ENCODE data around the gene SAMD13.

Gene SAMD13

GRCh38 chr1:84348759-84349158 lies 47.3 kb downstream of the SAMD13 start:
- H3K4me3 ChIP-seq (ENCODE audit: low read depth, low read length): no peak overlapping the region
- no peak for TF ChIP-seq CTCF (conservative IDR thresholded peaks at IDR 0.05; ENCODE audit: low read depth, low read length)
- no peak for DNase-seq (ENCODE audit: low read depth)

GRCh38 chr1:84350104-84350503 lies 48.6 kb downstream of the SAMD13 start:
- no peak for TF ChIP-seq CTCF (conservative IDR thresholded peaks at IDR 0.05; ENCODE audit: low read depth, low read length)
- no peak overlapping the region for H3K4me3 ChIP-seq (ENCODE audit: low read depth, low read length)
- no peak for DNase-seq (ENCODE audit: low read depth)

GRCh38 chr1:84350550-84350949 lies 49.0 kb downstream of the SAMD13 start:
- DNase-seq (ENCODE audit: low read depth): no peak
- TF ChIP-seq CTCF (conservative IDR thresholded peaks at IDR 0.05; ENCODE audit: low read depth, low read length): no peak
- H3K4me3 ChIP-seq (ENCODE audit: low read depth, low read length): no peak overlapping the region

GRCh38 chr1:84352298-84353106 lies 51.0 kb downstream of the SAMD13 start:
- no peak overlapping the region for H3K4me3 ChIP-seq (ENCODE audit: low read depth, low read length)
- TF ChIP-seq CTCF (conservative IDR thresholded peaks at IDR 0.05; ENCODE audit: low read depth, low read length): no peak
- no peak for DNase-seq (ENCODE audit: low read depth)

- H3K4me3 ChIP-seq (ENCODE audit: low read depth, low read length): no peak overlapping the region
- TF ChIP-seq CTCF (conservative IDR thresholded peaks at IDR 0.05; ENCODE audit: low read depth, low read length): no peak
- DNase-seq (ENCODE audit: low read depth): no peak
Observed at GRCh38 chr1:84353695-84354094, 52.2 kb downstream of the SAMD13 start.

GRCh38 chr1:84355556-84355955 lies 54.0 kb downstream of the SAMD13 start:
- no peak for DNase-seq (ENCODE audit: low read depth)
- no peak overlapping the region for H3K4me3 ChIP-seq (ENCODE audit: low read depth, low read length)
- TF ChIP-seq CTCF (conservative IDR thresholded peaks at IDR 0.05; ENCODE audit: low read depth, low read length): no peak

GRCh38 chr1:84356881-84357280 lies 55.4 kb downstream of the SAMD13 start:
- no peak overlapping the region for H3K4me3 ChIP-seq (ENCODE audit: low read depth, low read length)
- no peak for TF ChIP-seq CTCF (conservative IDR thresholded peaks at IDR 0.05; ENCODE audit: low read depth, low read length)
- DNase-seq (ENCODE audit: low read depth): no peak
